ENCODE measurements around the gene AGMAT. TPM values are rescaled to one million over a fixed set of nuclear protein-coding genes. Genes with fewer than 3 reads are reported as not detected.
A peak's percentile ranks its signal among the peaks of the same experiment; 100 is the strongest.

Gene AGMAT
- total and polyA plus RNA-seq, 2 donors (not counting 1 experiment from before 2014, with no cell fraction given), result 3.5 to 3.7 TPM

DNA sequence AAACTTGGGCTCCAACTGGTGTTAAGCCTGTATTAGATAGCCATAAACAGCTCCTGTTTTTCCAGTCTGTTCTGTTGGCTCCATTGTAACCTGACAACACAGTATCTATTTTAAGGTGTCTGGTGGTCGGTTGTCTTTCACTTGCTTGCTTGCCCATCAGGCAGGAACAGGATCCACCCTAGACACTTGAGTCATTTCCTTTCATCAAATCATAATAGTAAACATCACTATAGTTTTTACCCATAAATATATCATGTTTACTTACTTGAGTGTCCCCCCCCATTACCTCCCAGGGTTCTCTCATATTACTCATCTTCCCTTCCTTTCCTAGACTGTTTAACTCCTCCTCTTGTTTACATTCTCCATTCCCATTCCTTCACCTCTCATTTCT, 35.3 kb upstream of the AGMAT start:
- ATAC-seq (ENCODE audit: low read depth) (no peak), DNase-seq (no peak)
- H3K4me2 ChIP-seq (replicated peaks; ENCODE audit: low read depth, low read length, poor library complexity, severe bottlenecking), result peak overlapping the region; percentile 15
- H3K4me3 Mint-ChIP-seq, result peak overlapping the region; percentile 42
- H3K4me1 Mint-ChIP-seq, result peaks cover 53% of the 10 kb centered on the region
- H3K27ac Mint-ChIP-seq, result peak overlapping the region; percentile 80
- peak overlapping the region in 1 of 2 donors; percentile 88 for H3K27ac ChIP-seq (ENCODE audit: low read length in 2 of 2)
- no peak overlapping the region for H3K9ac ChIP-seq (ENCODE audit: low read length)
- H3K27me3 ChIP-seq (replicated peaks in 1 of 4; ENCODE audit: control extremely low read depth in 1 of 4, control insufficient read depth in 3 of 4, insufficient read depth in 4 of 4, low read length in 3 of 4), result no peaks in the 10 kb centered on the region
- ChIA-PET POLR2A (no interaction called here), CTCF (interaction anchor here (0.8 to 0.9 kb wide), 2 partner anchors 27 to 53 kb away, joined by 3 read pairs; no protein-coding TSS in a partner anchor)
- H3K9me3 Mint-ChIP-seq (ENCODE audit: insufficient read depth), result no peaks in the 10 kb centered on the region
- peaks cover 31 to 39% of the 10 kb centered on the region in 2 donors for H3K4me1 ChIP-seq (ENCODE audit: control insufficient read depth in 2 of 2, insufficient read depth in 2 of 2, low read length in 2 of 2)
- H3K4me3 ChIP-seq (ENCODE audit: control extremely low read depth in 1 of 5, extremely low read depth in 1 of 5, insufficient read depth in 1 of 5, low read depth in 2 of 5, low read length in 4 of 5), result no peak overlapping the region
- H4K20me1 ChIP-seq (ENCODE audit: control insufficient read depth, insufficient read depth, low read length, poor library complexity, severe bottlenecking), result peaks cover 26% of the 10 kb centered on the region
- no CpG with 5 or more reads among the region's 1 CpG for WGBS (ENCODE audit: insufficient coverage)
- intact Hi-C loops (cut with micrococcal nuclease), result no loop called here
- H3K9me3 ChIP-seq (ENCODE audit: control extremely low read depth in 1 of 3, control insufficient read depth in 2 of 3, insufficient read depth in 1 of 3, low read length in 2 of 3), result no peaks in the 10 kb centered on the region
- peaks cover 68% of the 10 kb centered on the region for H3K79me2 ChIP-seq (ENCODE audit: control insufficient read depth, insufficient read depth, low read length)
- no peak overlapping the region for H2AFZ ChIP-seq (ENCODE audit: insufficient read depth, low read depth, low read length, poor library complexity, severe bottlenecking)
- H3K36me3 ChIP-seq (replicated peaks in 1 of 2; ENCODE audit: control extremely low read depth in 1 of 2, control insufficient read depth in 1 of 2, extremely low read depth in 1 of 2, insufficient read depth in 2 of 2, low read length in 1 of 2), result peaks cover 0 to 9% of the 10 kb centered on the region in 2 experiments
- no peaks in the 10 kb centered on the region for H3K27me3 Mint-ChIP-seq
- TF ChIP-seq, protein P1, sequence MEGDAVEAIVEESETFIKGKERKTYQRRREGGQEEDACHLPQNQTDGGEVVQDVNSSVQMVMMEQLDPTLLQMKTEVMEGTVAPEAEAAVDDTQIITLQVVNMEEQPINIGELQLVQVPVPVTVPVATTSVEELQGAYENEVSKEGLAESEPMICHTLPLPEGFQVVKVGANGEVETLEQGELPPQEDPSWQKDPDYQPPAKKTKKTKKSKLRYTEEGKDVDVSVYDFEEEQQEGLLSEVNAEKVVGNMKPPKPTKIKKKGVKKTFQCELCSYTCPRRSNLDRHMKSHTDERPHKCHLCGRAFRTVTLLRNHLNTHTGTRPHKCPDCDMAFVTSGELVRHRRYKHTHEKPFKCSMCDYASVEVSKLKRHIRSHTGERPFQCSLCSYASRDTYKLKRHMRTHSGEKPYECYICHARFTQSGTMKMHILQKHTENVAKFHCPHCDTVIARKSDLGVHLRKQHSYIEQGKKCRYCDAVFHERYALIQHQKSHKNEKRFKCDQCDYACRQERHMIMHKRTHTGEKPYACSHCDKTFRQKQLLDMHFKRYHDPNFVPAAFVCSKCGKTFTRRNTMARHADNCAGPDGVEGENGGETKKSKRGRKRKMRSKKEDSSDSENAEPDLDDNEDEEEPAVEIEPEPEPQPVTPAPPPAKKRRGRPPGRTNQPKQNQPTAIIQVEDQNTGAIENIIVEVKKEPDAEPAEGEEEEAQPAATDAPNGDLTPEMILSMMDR (IDR thresholded peaks at IDR 0.05), result no peak
- no peak for TF ChIP-seq EZH2 (IDR thresholded peaks at IDR 0.05; ENCODE audit: borderline replicate concordance, insufficient read depth, low read depth, low read length, poor library complexity, severe bottlenecking)

GRCh38 chr1:15618655-15619525, 34.0 kb upstream of the AGMAT start:
- peak overlapping the region; percentile 78 for H3K9ac ChIP-seq (ENCODE audit: low read length)
- H3K27me3 Mint-ChIP-seq, result no peaks in the 10 kb centered on the region
- H4K20me1 ChIP-seq (ENCODE audit: control insufficient read depth, insufficient read depth, low read length, poor library complexity, severe bottlenecking), result peaks cover 23% of the 10 kb centered on the region
- H3K27ac ChIP-seq (ENCODE audit: low read length in 2 of 2), result peak overlapping the region; percentile 88 to 92
- no peaks in the 10 kb centered on the region for H3K9me3 Mint-ChIP-seq (ENCODE audit: insufficient read depth)
- ChIA-PET POLR2A (interaction anchor here (0.6 to 1.1 kb wide), 6 partner anchors 15 to 138 kb away, joined by 3 to 8 read pairs (median 4); partner anchors contain the start of gene DNAJC16), CTCF (interaction anchor here (0.7 to 2.3 kb wide), 7 partner anchors 11 to 78 kb away, joined by 3 to 12 read pairs (median 4); no protein-coding TSS in a partner anchor)
- no peak for TF ChIP-seq EZH2 (IDR thresholded peaks at IDR 0.05; ENCODE audit: borderline replicate concordance, insufficient read depth, low read depth, low read length, poor library complexity, severe bottlenecking)
- TF ChIP-seq, protein P1 (IDR thresholded peaks at IDR 0.05), result no peak
- H3K36me3 ChIP-seq (replicated peaks in 1 of 2; ENCODE audit: control extremely low read depth in 1 of 2, control insufficient read depth in 1 of 2, extremely low read depth in 1 of 2, insufficient read depth in 2 of 2, low read length in 1 of 2), result peaks cover 0 to 9% of the 10 kb centered on the region in 2 experiments
- H3K4me1 Mint-ChIP-seq, result peaks cover 43% of the 10 kb centered on the region
- no peak for DNase-seq
- no peak for ATAC-seq (ENCODE audit: low read depth)
- intact Hi-C loops (cut with micrococcal nuclease), result loop anchor here (1.0 kb wide), 1 partner anchor 78 kb away; no protein-coding TSS in a partner anchor
- H3K79me2 ChIP-seq (ENCODE audit: control insufficient read depth, insufficient read depth, low read length), result peaks cover 56% of the 10 kb centered on the region
- WGBS (ENCODE audit: insufficient coverage), result 50% methylated on average over 12 of the region's 26 CpGs
- H3K9me3 ChIP-seq (ENCODE audit: control extremely low read depth in 1 of 3, control insufficient read depth in 2 of 3, insufficient read depth in 1 of 3, low read length in 2 of 3), result no peaks in the 10 kb centered on the region
- H3K27ac Mint-ChIP-seq, result peak overlapping the region; percentile 88
- no peaks in the 10 kb centered on the region for H3K27me3 ChIP-seq (replicated peaks in 1 of 4; ENCODE audit: control extremely low read depth in 1 of 4, control insufficient read depth in 3 of 4, insufficient read depth in 4 of 4, low read length in 3 of 4)
- peak overlapping the region; percentile 94 for H2AFZ ChIP-seq (ENCODE audit: insufficient read depth, low read depth, low read length, poor library complexity, severe bottlenecking)
- peak overlapping the region; percentile 85 for H3K4me2 ChIP-seq (replicated peaks; ENCODE audit: low read depth, low read length, poor library complexity, severe bottlenecking)
- H3K4me3 Mint-ChIP-seq, result peak overlapping the region; percentile 91
- H3K4me1 ChIP-seq (ENCODE audit: control insufficient read depth in 2 of 2, insufficient read depth in 2 of 2, low read length in 2 of 2), result peaks cover 31 to 32% of the 10 kb centered on the region in 2 donors
- H3K4me3 ChIP-seq (ENCODE audit: control extremely low read depth in 1 of 5, extremely low read depth in 1 of 5, insufficient read depth in 1 of 5, low read depth in 2 of 5, low read length in 4 of 5), result peak overlapping the region; percentile 82 to 98 (median 90)

All from B cell (primary cell).